Panc1 (cell line): ENCODE results near the gene SULT4A1. TPM values are rescaled to one million over a fixed set of nuclear protein-coding genes. Genes with fewer than 3 reads are reported as not detected.

Experiments used
- ATAC-seq: fragments of 200-7000 bp; cut with Tn5 transposase; 2 replicates; pipeline ENCODE4 v1.9.1; 2020; ENCODE audit warnings: mild to moderate bottlenecking, moderate library complexity
- BruUV-seq: library from RNA; stranded (reverse); fragments of 400-500 nt; replicated peaks from 2 replicates; lab custom pipeline; 2021; lab: Mats Ljungman, UMichigan
- CTCF ChIA-PET: fragments of 300-600 bp; sonication (Branson Sonifier 250); formaldehyde crosslinking; loops from one replicate; lab custom pipeline; 2022; ENCODE audit warnings: antibody characterized with exemption; lab: Charles Lee
- POLR2A ChIA-PET: fragments of 300-600 bp; sonication (Branson Sonifier 250); formaldehyde crosslinking; loops from one replicate; lab custom pipeline; 2022; ENCODE audit warnings: antibody characterized with exemption; lab: Charles Lee
- DNase-seq: peaks from one replicate; pipeline ENCODE4 v3.0.0-alpha.2; 2010; ENCODE audit warnings: low read depth, low spot score
- H3K27ac ChIP-seq: 2 replicates; pipeline ENCODE4 v1.5.1; 2011; ENCODE audit warnings: mild to moderate bottlenecking, low read length, inconsistent platforms
- H3K27me3 ChIP-seq: fragments of 200-500 bp; sonication (Bioruptor generic); 2 replicates; pipeline ENCODE4 v1.6.0; 2014; ENCODE audit warnings: low read length, inconsistent platforms; ENCODE audit not compliant: control insufficient read depth, insufficient read depth
- H3K36me3 ChIP-seq: fragments of 200-500 bp; sonication (Bioruptor generic); 2 replicates; pipeline ENCODE4 v1.5.1; 2014; ENCODE audit warnings: inconsistent platforms, mild to moderate bottlenecking, low read length, moderate library complexity; ENCODE audit not compliant: control insufficient read depth, insufficient read depth
- H3K4me1 ChIP-seq: 2 replicates; pipeline ENCODE4 v1.5.1; 2011; ENCODE audit warnings: inconsistent platforms, mild to moderate bottlenecking, low read length, moderate library complexity; ENCODE audit not compliant: control insufficient read depth, insufficient read depth
- H3K4me3 ChIP-seq, 2 experiments: 2 replicates each; pipeline ENCODE4 v1.5.1; 2011 to 2012; ENCODE audit warnings: low read depth in 2 of 2, low read length in 2 of 2, mild to moderate bottlenecking in 2 of 2, inconsistent platforms in 1 of 2, moderate library complexity in 1 of 2
- H3K9me3 ChIP-seq: fragments of 200-500 bp; sonication (Bioruptor generic); 2 replicates; pipeline ENCODE4 v1.5.1; 2014; ENCODE audit warnings: low read depth, mild to moderate bottlenecking, inconsistent platforms, low read length, moderate library complexity; ENCODE audit not compliant: control insufficient read depth, insufficient read depth
- CTCF ChIP-seq: fragments of 450-650 bp; IDR thresholded peaks from 2 replicates; pipeline ENCODE4 v1.5.1; 2017; ENCODE audit warnings: mild to moderate bottlenecking
- POLR2AphosphoS5 ChIP-seq: IDR thresholded peaks from 2 replicates; pipeline ENCODE4 v1.6.1; 2012; ENCODE audit warnings: mild to moderate bottlenecking, low read depth, low read length, moderate library complexity
- REST ChIP-seq, 2 experiments: IDR thresholded peaks; 2 replicates each; pipeline ENCODE4 v1.6.1; 2011 to 2012; ENCODE audit warnings: low read depth in 2 of 2, control low read depth in 1 of 2, low read length in 1 of 2, mild to moderate bottlenecking in 1 of 2, moderate library complexity in 1 of 2; ENCODE audit not compliant: insufficient read depth in 1 of 2
- SIN3A ChIP-seq: IDR thresholded peaks from 2 replicates; pipeline ENCODE4 v1.6.1; 2012; ENCODE audit warnings: low read depth, mild to moderate bottlenecking, low read length, moderate library complexity, borderline replicate concordance; ENCODE audit not compliant: insufficient read depth
- TCF7L2 ChIP-seq: IDR thresholded peaks from 2 replicates; pipeline ENCODE4 v1.6.1; 2011; ENCODE audit warnings: mild to moderate bottlenecking, low read depth, low read length, inconsistent platforms
- in situ Hi-C: cut with HindIII; loops from 2 replicates; pipeline ENCODE4 v1.10.0; 2016; ENCODE audit warnings: low sequenced_read_pairs, low pct_unique_long_range_greater_than_20kb
- intact Hi-C: fragments of 100-400 bp; cut with micrococcal nuclease; formaldehyde crosslinking; loops from one replicate; pipeline ENCODE4 v1.10.0; 2022; ENCODE audit not compliant: unreplicated experiment
- total RNA-seq: library from RNA; stranded (reverse); gene quantifications from one replicate; pipeline ENCODE4 v1.2.1, GENCODE V29; 2021; ENCODE audit not compliant: unreplicated experiment

The SULT4A1 gene
- total RNA-seq, 1 experiment from 2014 or later = 12.0 TPM

DNA sequence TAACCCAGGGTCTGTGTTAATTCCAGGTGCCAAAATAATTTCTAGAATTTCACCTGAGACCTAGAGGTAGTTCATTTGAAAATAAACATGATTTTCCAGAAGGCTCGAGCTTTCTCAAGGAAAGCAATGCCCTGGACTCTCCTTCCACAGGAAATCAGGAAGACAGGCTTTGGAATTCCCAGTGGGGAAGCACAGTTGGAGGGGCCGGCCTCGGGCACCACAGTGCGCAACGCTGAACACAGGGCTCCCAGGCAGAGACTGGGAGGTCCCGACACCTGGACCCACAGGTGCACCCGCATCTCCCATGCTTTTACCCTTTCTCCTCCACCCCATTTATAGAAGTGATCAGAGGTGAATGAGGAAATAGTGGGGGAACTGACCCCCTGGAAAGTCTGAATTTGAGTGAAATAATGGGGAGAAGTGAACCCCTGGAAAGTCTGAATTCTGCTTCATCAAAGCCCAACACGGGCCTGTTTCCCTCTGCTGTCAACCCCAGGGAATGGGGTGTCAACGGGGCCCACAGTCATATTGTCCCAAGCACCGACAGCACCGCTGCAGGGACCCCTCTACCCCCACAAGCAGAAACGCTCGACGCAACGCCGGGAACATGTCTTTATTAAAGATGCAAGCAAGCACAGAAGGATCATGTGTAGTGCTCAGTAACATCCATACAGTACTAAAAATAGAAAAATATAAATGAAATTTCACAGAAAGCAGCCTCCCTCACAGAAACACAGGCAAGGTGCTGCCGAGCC is 38.2 kb downstream of the SULT4A1 start:
- CTCF ChIA-PET = no interaction called here
- intact Hi-C loops = no loop called here
- Histone ChIP-seq H3K36me3 (no peaks in the 10 kb centered on the region), H3K9me3 (no peaks in the 10 kb centered on the region), H3K4me3 (no peak overlapping the region), H3K27ac (no peak overlapping the region), H3K27me3 (no peaks in the 10 kb centered on the region), H3K4me1 (no peaks in the 10 kb centered on the region)
- ATAC-seq = no peak
- DNase-seq = no peak
- TF ChIP-seq REST (IDR thresholded peaks at IDR 0.05; ENCODE audit: insufficient read depth in 1 of 2, low read depth in 2 of 2, low read length in 1 of 2) (no peak), POLR2AphosphoS5 (no peak), TCF7L2 (no peak), CTCF (no peak), SIN3A (no peak)
- POLR2A ChIA-PET = no interaction called here
- no TSS peak for BruUV-seq
- in situ Hi-C loops = no loop called here

DNA sequence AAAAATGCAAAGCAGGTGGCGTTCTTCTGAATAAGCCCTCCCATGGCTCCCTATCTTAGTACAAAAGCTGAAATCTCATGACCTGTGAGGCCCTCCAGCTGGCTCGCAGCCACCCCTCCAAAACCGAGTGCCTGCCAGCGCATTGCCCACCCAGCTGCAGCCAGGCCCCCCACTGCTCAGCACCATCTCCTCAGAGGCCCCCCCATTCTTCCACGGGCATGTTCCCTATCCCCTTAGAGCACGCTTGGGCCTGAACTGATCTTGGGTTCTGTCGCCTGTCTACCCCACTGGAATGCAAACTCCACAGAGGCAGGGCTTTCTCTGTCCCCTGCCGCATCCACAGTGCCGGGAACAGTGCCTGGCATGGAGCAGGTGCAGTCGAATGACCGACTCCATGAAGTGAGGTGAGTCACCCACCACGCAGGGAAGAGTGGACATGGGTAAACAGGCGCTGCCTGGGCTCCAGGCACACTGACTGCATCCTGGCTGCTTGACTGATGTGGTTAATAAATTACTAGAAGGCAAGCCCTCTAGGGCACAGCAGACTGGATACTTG is 38.9 kb downstream of the SULT4A1 start:
- no peak overlapping the region for H3K4me3 ChIP-seq
- no peaks in the 10 kb centered on the region for H3K36me3 ChIP-seq
- H3K27ac ChIP-seq = no peak overlapping the region
- in situ Hi-C loops = no loop called here
- ChIA-PET CTCF (no interaction called here), POLR2A (no interaction called here)
- H3K27me3 ChIP-seq = no peaks in the 10 kb centered on the region
- DNase-seq (no peak), ATAC-seq (peak; percentile 41; the same call in 1 of the 2 replicates)
- intact Hi-C loops = no loop called here
- no peaks in the 10 kb centered on the region for H3K9me3 ChIP-seq
- no peak for TF ChIP-seq REST (IDR thresholded peaks at IDR 0.05; ENCODE audit: insufficient read depth in 1 of 2, low read depth in 2 of 2, low read length in 1 of 2)
- no peak for TF ChIP-seq TCF7L2
- TF ChIP-seq CTCF = no peak
- no TSS peak for BruUV-seq
- H3K4me1 ChIP-seq = no peaks in the 10 kb centered on the region
